Right cardiac atrium (tissue), 5 donors: Measurements from ENCODE around the gene SSB. TPM values are rescaled to one million over a fixed set of nuclear protein-coding genes. Genes with fewer than 3 reads are reported as not detected.
"Not testable (repeated sequence)": the region's sequence is repeated elsewhere in the genome, so short reads cannot be mapped to it uniquely, and the experiment has no call there.

Source experiments
- ATAC-seq, 2 donors: fragments of 200-7000 bp; cut with Tn5 transposase; one replicate each; pipeline versions ENCODE4 v1.8.0 to v1.9.1; 2020; ENCODE audit warnings: moderate library complexity in 2 of 2, mild to moderate bottlenecking in 1 of 2
- DNase-seq, 3 donors: peaks; one replicate each; pipeline ENCODE4 v3.0.0-alpha.2; 2020
- H3K27ac ChIP-seq: one replicate; pipeline ENCODE4 v1.5.1; 2013; ENCODE audit warnings: mild to moderate bottlenecking, low read length, control low read depth, moderate library complexity
- H3K27me3 ChIP-seq: one replicate; pipeline ENCODE4 v1.6.1; 2013; ENCODE audit not compliant: control insufficient read depth, insufficient read depth
- H3K4me1 ChIP-seq: one replicate; pipeline ENCODE4 v1.6.1; 2013; ENCODE audit warnings: low read length; ENCODE audit not compliant: control insufficient read depth, insufficient read depth
- H3K4me3 ChIP-seq: one replicate; pipeline ENCODE4 v1.5.1; 2013; ENCODE audit warnings: low read length, control low read depth
- H3K9me3 ChIP-seq: one replicate; pipeline ENCODE4 v1.6.1; 2013; ENCODE audit warnings: low read length; ENCODE audit not compliant: control insufficient read depth
- WGBS: extraction: QIAGEN DNeasy Blood & Tissue Kit; methylation state at CpG from one replicate; pipeline ENCODE4 v1.1.7; 2013; 5-methylcytosine and 5-hydroxymethylcytosine counted together
- intact Hi-C, 4 donors: fragments of 100-400 bp; cut with DNase I; formaldehyde crosslinking; loops; one replicate each; pipeline versions ENCODE4 v1.11.0 to v1.14.0; 2022 to 2023
- long read RNA-seq, 4 donors: library from polyadenylated mRNA; unstranded; transcript quantifications; one replicate each; pipeline ENCODE4 v2.0.0, GENCODE V29; 2020 to 2021
- polyA plus RNA-seq: library from polyadenylated mRNA; stranded (reverse); fragments of 200-250 nt; gene quantifications from one replicate; pipeline ENCODE4 v1.2.3, GENCODE V29; 2013
- total RNA-seq, 4 donors: library from RNA; stranded (reverse); fragmentation: NEBNext Ultra II Directional; extraction: Animal tissue kit (Norgen Biotek cat#: 25700); gene quantifications; one replicate each; pipeline ENCODE4 v1.2.1, GENCODE V29; 2021
- donor health status: healthy with polysubstance abuse.
- donor health status: DM: no; HTN: yes; CAD: no.
- donor health status: DM: no; HTN: no; CAD: no.
- donor health status: DM: no; HTN: yes; CAD: no; lungs with severe emphysema.
- donor health status: DM: yes; HTN: yes; CAD: no.

Gene SSB
- total RNA-seq (10 to 100 TPM; 55.2 to 65.1 (median 59.5) TPM), polyA plus RNA-seq (73.3 TPM)
- long read RNA-seq, donor 1, transcript SSB-201 (12 exons, 1,709 nt), result major isoform, 48 of 75 reads
- long read RNA-seq, donor 1, partial matches to known transcripts, result 23 of 75 reads
- long read RNA-seq, donor 1, other reads (novel, unspliced or antisense), result 3 of 75 reads
- long read RNA-seq, donor 2, transcript SSB-201 (12 exons, 1,709 nt), result major isoform, 21 of 27 reads
- long read RNA-seq, donor 2, partial matches to known transcripts, result 2 of 27 reads
- long read RNA-seq, donor 2, other reads (novel, unspliced or antisense), result 4 of 27 reads
- long read RNA-seq, donor 3, transcript SSB-201 (12 exons, 1,709 nt), result major isoform, 21 of 42 reads
- long read RNA-seq, donor 3, partial matches to known transcripts, result 16 of 42 reads
- long read RNA-seq, donor 3, other reads (novel, unspliced or antisense), result 2 of 42 reads
- long read RNA-seq, donor 4, transcript SSB-201 (12 exons, 1,709 nt), result major isoform, 40 of 43 reads
- long read RNA-seq, donor 4, partial matches to known transcripts, result 1 of 43 reads
- long read RNA-seq, donor 4, other reads (novel, unspliced or antisense), result 2 of 43 reads

- WGBS, result under 1% methylated on average over 67 of the region's 67 CpGs
- H3K27ac ChIP-seq, result peak within 1 kb of the TSS; percentile 87
- ATAC-seq (peak; percentile 100), DNase-seq (peak; percentile 96 to 98 (median 98))
- H3K4me1 ChIP-seq, result no peaks in the 10 kb centered on the region
- no peaks in the 10 kb centered on the region for H3K27me3 ChIP-seq
- intact Hi-C loops, result no loop called here
- H3K9me3 ChIP-seq, result no peaks in the 10 kb centered on the region
- H3K4me3 ChIP-seq, result peak within 1 kb of the TSS; percentile 81
These were observed at the start of gene SSB for GRCh38 chr2:169798718-169799592. TSS of gene SSB (plus strand) at chr2:169798871. CDS start at chr2:169800961, 2,090 bp downstream.

GRCh38 chr2:169752752-169753151, 45.9 kb upstream of the SSB start:
- no peak for DNase-seq
- 97% methylated on average over 3 of the region's 3 CpGs for WGBS
- intact Hi-C loops, result no loop called here

GRCh38 chr2:169755083-169755870, 43.4 kb upstream of the SSB start:
- intact Hi-C loops, result no loop called here
- Histone ChIP-seq H3K27ac (no peak overlapping the region), H3K4me3 (no peak overlapping the region), H3K9me3 (no peaks in the 10 kb centered on the region), H3K27me3 (no peaks in the 10 kb centered on the region), H3K4me1 (peaks cover 2% of the 10 kb centered on the region)
- ATAC-seq (no peak), DNase-seq (no peak)
- WGBS, result 65% methylated on average over 6 of the region's 6 CpGs

More at GRCh38 chr2:169752752-169753151, 45.9 kb upstream of the SSB start:
- no peak for ATAC-seq
- H3K27ac ChIP-seq, result no peak overlapping the region
- no peaks in the 10 kb centered on the region for H3K27me3 ChIP-seq
- H3K9me3 ChIP-seq, result no peaks in the 10 kb centered on the region
- peaks cover 2% of the 10 kb centered on the region for H3K4me1 ChIP-seq
- no peak overlapping the region for H3K4me3 ChIP-seq

GRCh38 chr2:169756342-169756741, 42.3 kb upstream of the SSB start:
- WGBS, result 86% methylated on average over 4 of the region's 4 CpGs
- ATAC-seq (no peak), DNase-seq (no peak)
- Histone ChIP-seq H3K4me3 (no peak overlapping the region), H3K27me3 (no peaks in the 10 kb centered on the region), H3K4me1 (peaks cover 2% of the 10 kb centered on the region), H3K27ac (no peak overlapping the region), H3K9me3 (no peaks in the 10 kb centered on the region)
- intact Hi-C loops, result no loop called here

GRCh38 chr2:169757356-169757755, 41.3 kb upstream of the SSB start:
- no peak for DNase-seq
- ATAC-seq, result no peak
- Histone ChIP-seq H3K27ac (no peak overlapping the region), H3K4me1 (peaks cover 2% of the 10 kb centered on the region), H3K9me3 (no peaks in the 10 kb centered on the region), H3K4me3 (no peak overlapping the region), H3K27me3 (no peaks in the 10 kb centered on the region)
- intact Hi-C loops, result no loop called here
- 70% methylated on average over 3 of the region's 3 CpGs for WGBS

GRCh38 chr2:169757778-169758177, 40.9 kb upstream of the SSB start:
- no peak overlapping the region for H3K4me3 ChIP-seq
- 96% methylated on average over 2 of the region's 2 CpGs for WGBS
- H3K9me3 ChIP-seq, result no peaks in the 10 kb centered on the region
- H3K4me1 ChIP-seq, result peaks cover 2% of the 10 kb centered on the region
- no peaks in the 10 kb centered on the region for H3K27me3 ChIP-seq
- no peak for DNase-seq
- intact Hi-C loops, result no loop called here
- H3K27ac ChIP-seq, result no peak overlapping the region
- ATAC-seq, result no peak

GRCh38 chr2:169759987-169760386, 38.7 kb upstream of the SSB start:
- H3K27me3 ChIP-seq, result no peaks in the 10 kb centered on the region
- no peak for DNase-seq
- H3K4me3 ChIP-seq, result no peak overlapping the region
- no peak overlapping the region for H3K27ac ChIP-seq
- 69% methylated on average over 7 of the region's 7 CpGs for WGBS
- intact Hi-C loops, result no loop called here
- no peaks in the 10 kb centered on the region for H3K9me3 ChIP-seq
- H3K4me1 ChIP-seq, result peaks cover 2% of the 10 kb centered on the region
- no peak for ATAC-seq

GRCh38 chr2:169760798-169761197, 37.9 kb upstream of the SSB start:
- H3K4me3 ChIP-seq, H3K27me3 ChIP-seq, H3K9me3 ChIP-seq, H3K27ac ChIP-seq, intact Hi-C loops, ATAC-seq, H3K4me1 ChIP-seq, DNase-seq: not testable (repeated sequence)
- 92% methylated on average over 3 of the region's 3 CpGs for WGBS

GRCh38 chr2:169761251-169761969, 37.3 kb upstream of the SSB start:
- WGBS, result 89% methylated on average over 9 of the region's 9 CpGs
- intact Hi-C loops, result no loop called here
- Histone ChIP-seq H3K27me3 (no peaks in the 10 kb centered on the region), H3K27ac (no peak overlapping the region), H3K4me3 (no peak overlapping the region), H3K4me1 (peaks cover 2% of the 10 kb centered on the region), H3K9me3 (no peaks in the 10 kb centered on the region)
- DNase-seq (no peak), ATAC-seq (no peak)

- 92% methylated on average over 6 of the region's 6 CpGs for WGBS
- Histone ChIP-seq H3K9me3 (no peaks in the 10 kb centered on the region), H3K4me3 (no peak overlapping the region), H3K4me1 (peaks cover 2% of the 10 kb centered on the region), H3K27me3 (no peaks in the 10 kb centered on the region), H3K27ac (no peak overlapping the region)
- DNase-seq (no peak), ATAC-seq (no peak)
- intact Hi-C loops, result no loop called here
These were observed 36.7 kb upstream of the SSB start for GRCh38 chr2:169761970-169762292.
